Panc1 (cell line): ENCODE results near the gene MYDGF. TPM values are rescaled to one million over a fixed set of nuclear protein-coding genes. Genes with fewer than 3 reads are reported as not detected.

Experiments used
- ATAC-seq: fragments of 200-7000 bp; cut with Tn5 transposase; 2 replicates; pipeline ENCODE4 v1.9.1; 2020; ENCODE audit warnings: mild to moderate bottlenecking, moderate library complexity
- BruUV-seq: library from RNA; stranded (reverse); fragments of 400-500 nt; replicated peaks from 2 replicates; lab custom pipeline; 2021; lab: Mats Ljungman, UMichigan
- CTCF ChIA-PET: fragments of 300-600 bp; sonication (Branson Sonifier 250); formaldehyde crosslinking; loops from one replicate; lab custom pipeline; 2022; ENCODE audit warnings: antibody characterized with exemption; lab: Charles Lee
- POLR2A ChIA-PET: fragments of 300-600 bp; sonication (Branson Sonifier 250); formaldehyde crosslinking; loops from one replicate; lab custom pipeline; 2022; ENCODE audit warnings: antibody characterized with exemption; lab: Charles Lee
- DNase-seq: peaks from one replicate; pipeline ENCODE4 v3.0.0-alpha.2; 2010; ENCODE audit warnings: low read depth, low spot score
- H3K27ac ChIP-seq: 2 replicates; pipeline ENCODE4 v1.5.1; 2011; ENCODE audit warnings: mild to moderate bottlenecking, low read length, inconsistent platforms
- H3K27me3 ChIP-seq: fragments of 200-500 bp; sonication (Bioruptor generic); 2 replicates; pipeline ENCODE4 v1.6.0; 2014; ENCODE audit warnings: low read length, inconsistent platforms; ENCODE audit not compliant: control insufficient read depth, insufficient read depth
- H3K36me3 ChIP-seq: fragments of 200-500 bp; sonication (Bioruptor generic); 2 replicates; pipeline ENCODE4 v1.5.1; 2014; ENCODE audit warnings: inconsistent platforms, mild to moderate bottlenecking, low read length, moderate library complexity; ENCODE audit not compliant: control insufficient read depth, insufficient read depth
- H3K4me1 ChIP-seq: 2 replicates; pipeline ENCODE4 v1.5.1; 2011; ENCODE audit warnings: inconsistent platforms, mild to moderate bottlenecking, low read length, moderate library complexity; ENCODE audit not compliant: control insufficient read depth, insufficient read depth
- H3K4me3 ChIP-seq, 2 experiments: 2 replicates each; pipeline ENCODE4 v1.5.1; 2011 to 2012; ENCODE audit warnings: low read depth in 2 of 2, low read length in 2 of 2, mild to moderate bottlenecking in 2 of 2, inconsistent platforms in 1 of 2, moderate library complexity in 1 of 2
- H3K9me3 ChIP-seq: fragments of 200-500 bp; sonication (Bioruptor generic); 2 replicates; pipeline ENCODE4 v1.5.1; 2014; ENCODE audit warnings: low read depth, mild to moderate bottlenecking, inconsistent platforms, low read length, moderate library complexity; ENCODE audit not compliant: control insufficient read depth, insufficient read depth
- POLR2AphosphoS5 ChIP-seq: IDR thresholded peaks from 2 replicates; pipeline ENCODE4 v1.6.1; 2012; ENCODE audit warnings: mild to moderate bottlenecking, low read depth, low read length, moderate library complexity
- SIN3A ChIP-seq: IDR thresholded peaks from 2 replicates; pipeline ENCODE4 v1.6.1; 2012; ENCODE audit warnings: low read depth, mild to moderate bottlenecking, low read length, moderate library complexity, borderline replicate concordance; ENCODE audit not compliant: insufficient read depth
- TCF7L2 ChIP-seq: IDR thresholded peaks from 2 replicates; pipeline ENCODE4 v1.6.1; 2011; ENCODE audit warnings: mild to moderate bottlenecking, low read depth, low read length, inconsistent platforms
- in situ Hi-C: cut with HindIII; loops from 2 replicates; pipeline ENCODE4 v1.10.0; 2016; ENCODE audit warnings: low sequenced_read_pairs, low pct_unique_long_range_greater_than_20kb
- intact Hi-C: fragments of 100-400 bp; cut with micrococcal nuclease; formaldehyde crosslinking; loops from one replicate; pipeline ENCODE4 v1.10.0; 2022; ENCODE audit not compliant: unreplicated experiment
- total RNA-seq: library from RNA; stranded (reverse); gene quantifications from one replicate; pipeline ENCODE4 v1.2.1, GENCODE V29; 2021; ENCODE audit not compliant: unreplicated experiment
- TF ChIP-seq, protein P1 (sequence below), 2 experiments: IDR thresholded peaks; 2 replicates each; pipeline ENCODE4 v1.6.1; 2011 to 2012; ENCODE audit warnings: low read depth in 2 of 2, control low read depth in 1 of 2, low read length in 1 of 2, mild to moderate bottlenecking in 1 of 2, moderate library complexity in 1 of 2; ENCODE audit not compliant: insufficient read depth in 1 of 2
- TF ChIP-seq, protein P2 (sequence below): fragments of 450-650 bp; IDR thresholded peaks from 2 replicates; pipeline ENCODE4 v1.5.1; 2017; ENCODE audit warnings: mild to moderate bottlenecking

Gene MYDGF
- total RNA-seq, 1 experiment from 2014 or later, result 78.1 TPM

DNA sequence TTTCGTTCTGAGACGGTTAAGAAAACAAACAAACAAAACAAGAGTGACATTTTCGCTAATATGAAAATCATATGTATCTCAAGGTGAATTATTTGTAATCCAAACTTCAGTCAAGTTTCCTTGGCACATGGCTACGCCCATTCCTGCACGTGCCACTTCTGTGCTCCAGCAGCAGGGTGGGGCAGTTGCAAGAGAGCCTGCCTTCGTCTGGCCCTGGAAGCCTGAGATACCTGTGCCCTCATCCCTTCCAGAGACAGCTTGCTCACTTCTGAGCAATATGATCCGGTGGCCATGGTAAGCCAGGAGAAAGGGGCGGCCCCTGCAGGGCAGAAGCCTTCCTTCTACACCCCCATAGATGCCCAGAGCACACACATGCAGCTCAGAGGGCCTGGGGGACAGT, 31.4 kb upstream of the MYDGF start:
- Histone ChIP-seq H3K9me3 (no peaks in the 10 kb centered on the region), H3K36me3 (peaks cover 2% of the 10 kb centered on the region), H3K4me1 (no peaks in the 10 kb centered on the region), H3K27ac (no peak overlapping the region), H3K27me3 (no peaks in the 10 kb centered on the region), H3K4me3 (no peak overlapping the region)
- intact Hi-C loops (no loop called here), in situ Hi-C loops (no loop called here)
- POLR2A ChIA-PET, result no interaction called here
- TF ChIP-seq, protein P1, sequence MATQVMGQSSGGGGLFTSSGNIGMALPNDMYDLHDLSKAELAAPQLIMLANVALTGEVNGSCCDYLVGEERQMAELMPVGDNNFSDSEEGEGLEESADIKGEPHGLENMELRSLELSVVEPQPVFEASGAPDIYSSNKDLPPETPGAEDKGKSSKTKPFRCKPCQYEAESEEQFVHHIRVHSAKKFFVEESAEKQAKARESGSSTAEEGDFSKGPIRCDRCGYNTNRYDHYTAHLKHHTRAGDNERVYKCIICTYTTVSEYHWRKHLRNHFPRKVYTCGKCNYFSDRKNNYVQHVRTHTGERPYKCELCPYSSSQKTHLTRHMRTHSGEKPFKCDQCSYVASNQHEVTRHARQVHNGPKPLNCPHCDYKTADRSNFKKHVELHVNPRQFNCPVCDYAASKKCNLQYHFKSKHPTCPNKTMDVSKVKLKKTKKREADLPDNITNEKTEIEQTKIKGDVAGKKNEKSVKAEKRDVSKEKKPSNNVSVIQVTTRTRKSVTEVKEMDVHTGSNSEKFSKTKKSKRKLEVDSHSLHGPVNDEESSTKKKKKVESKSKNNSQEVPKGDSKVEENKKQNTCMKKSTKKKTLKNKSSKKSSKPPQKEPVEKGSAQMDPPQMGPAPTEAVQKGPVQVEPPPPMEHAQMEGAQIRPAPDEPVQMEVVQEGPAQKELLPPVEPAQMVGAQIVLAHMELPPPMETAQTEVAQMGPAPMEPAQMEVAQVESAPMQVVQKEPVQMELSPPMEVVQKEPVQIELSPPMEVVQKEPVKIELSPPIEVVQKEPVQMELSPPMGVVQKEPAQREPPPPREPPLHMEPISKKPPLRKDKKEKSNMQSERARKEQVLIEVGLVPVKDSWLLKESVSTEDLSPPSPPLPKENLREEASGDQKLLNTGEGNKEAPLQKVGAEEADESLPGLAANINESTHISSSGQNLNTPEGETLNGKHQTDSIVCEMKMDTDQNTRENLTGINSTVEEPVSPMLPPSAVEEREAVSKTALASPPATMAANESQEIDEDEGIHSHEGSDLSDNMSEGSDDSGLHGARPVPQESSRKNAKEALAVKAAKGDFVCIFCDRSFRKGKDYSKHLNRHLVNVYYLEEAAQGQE (IDR thresholded peaks at IDR 0.05; ENCODE audit: insufficient read depth in 1 of 2, low read depth in 2 of 2, low read length in 1 of 2), result no peak
- TF ChIP-seq SIN3A, result no peak
- no peak for TF ChIP-seq POLR2AphosphoS5
- TF ChIP-seq TCF7L2, result no peak
- TF ChIP-seq, protein P2, sequence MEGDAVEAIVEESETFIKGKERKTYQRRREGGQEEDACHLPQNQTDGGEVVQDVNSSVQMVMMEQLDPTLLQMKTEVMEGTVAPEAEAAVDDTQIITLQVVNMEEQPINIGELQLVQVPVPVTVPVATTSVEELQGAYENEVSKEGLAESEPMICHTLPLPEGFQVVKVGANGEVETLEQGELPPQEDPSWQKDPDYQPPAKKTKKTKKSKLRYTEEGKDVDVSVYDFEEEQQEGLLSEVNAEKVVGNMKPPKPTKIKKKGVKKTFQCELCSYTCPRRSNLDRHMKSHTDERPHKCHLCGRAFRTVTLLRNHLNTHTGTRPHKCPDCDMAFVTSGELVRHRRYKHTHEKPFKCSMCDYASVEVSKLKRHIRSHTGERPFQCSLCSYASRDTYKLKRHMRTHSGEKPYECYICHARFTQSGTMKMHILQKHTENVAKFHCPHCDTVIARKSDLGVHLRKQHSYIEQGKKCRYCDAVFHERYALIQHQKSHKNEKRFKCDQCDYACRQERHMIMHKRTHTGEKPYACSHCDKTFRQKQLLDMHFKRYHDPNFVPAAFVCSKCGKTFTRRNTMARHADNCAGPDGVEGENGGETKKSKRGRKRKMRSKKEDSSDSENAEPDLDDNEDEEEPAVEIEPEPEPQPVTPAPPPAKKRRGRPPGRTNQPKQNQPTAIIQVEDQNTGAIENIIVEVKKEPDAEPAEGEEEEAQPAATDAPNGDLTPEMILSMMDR, result no peak
- no TSS peak for BruUV-seq
- CTCF ChIA-PET, result no interaction called here
- ATAC-seq (no peak), DNase-seq (no peak)

DNA sequence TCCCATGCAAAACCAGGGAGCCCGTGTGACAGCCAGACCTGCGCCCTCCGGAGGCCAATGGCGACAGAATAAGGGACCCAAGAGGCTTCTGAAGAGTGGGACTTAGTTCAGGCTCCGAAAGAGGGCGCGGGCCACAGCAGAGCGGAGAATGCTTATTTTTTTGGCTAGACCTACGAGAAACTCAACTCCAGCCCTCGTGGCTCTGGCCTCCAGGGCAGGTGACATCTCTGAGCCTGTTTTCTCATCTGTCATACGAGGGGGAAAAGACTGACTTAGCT, 30.5 kb upstream of the MYDGF start:
- ATAC-seq (no peak), DNase-seq (no peak)
- CTCF ChIA-PET, result no interaction called here
- H3K27ac ChIP-seq, result no peak overlapping the region
- POLR2A ChIA-PET, result no interaction called here
- intact Hi-C loops, result no loop called here
- no TSS peak for BruUV-seq
- no peaks in the 10 kb centered on the region for H3K9me3 ChIP-seq
- TF ChIP-seq, protein P2, result no peak
- TF ChIP-seq, protein P1 (IDR thresholded peaks at IDR 0.05; ENCODE audit: insufficient read depth in 1 of 2, low read depth in 2 of 2, low read length in 1 of 2), result no peak
- TF ChIP-seq TCF7L2, result no peak
- TF ChIP-seq POLR2AphosphoS5, result no peak
- no peak for TF ChIP-seq SIN3A
- H3K27me3 ChIP-seq, result no peaks in the 10 kb centered on the region
- H3K4me1 ChIP-seq, result no peaks in the 10 kb centered on the region
- H3K36me3 ChIP-seq, result peaks cover 2% of the 10 kb centered on the region
- no peak overlapping the region for H3K4me3 ChIP-seq
- in situ Hi-C loops, result no loop called here
